ENCODE measurements around the gene CCNK. TPM values are rescaled to one million over a fixed set of nuclear protein-coding genes. Genes with fewer than 3 reads are reported as not detected.

CCNK gene
- 18.4 TPM for polyA plus RNA-seq (2012; ENCODE audit: insufficient read length, low read depth)

DNA sequence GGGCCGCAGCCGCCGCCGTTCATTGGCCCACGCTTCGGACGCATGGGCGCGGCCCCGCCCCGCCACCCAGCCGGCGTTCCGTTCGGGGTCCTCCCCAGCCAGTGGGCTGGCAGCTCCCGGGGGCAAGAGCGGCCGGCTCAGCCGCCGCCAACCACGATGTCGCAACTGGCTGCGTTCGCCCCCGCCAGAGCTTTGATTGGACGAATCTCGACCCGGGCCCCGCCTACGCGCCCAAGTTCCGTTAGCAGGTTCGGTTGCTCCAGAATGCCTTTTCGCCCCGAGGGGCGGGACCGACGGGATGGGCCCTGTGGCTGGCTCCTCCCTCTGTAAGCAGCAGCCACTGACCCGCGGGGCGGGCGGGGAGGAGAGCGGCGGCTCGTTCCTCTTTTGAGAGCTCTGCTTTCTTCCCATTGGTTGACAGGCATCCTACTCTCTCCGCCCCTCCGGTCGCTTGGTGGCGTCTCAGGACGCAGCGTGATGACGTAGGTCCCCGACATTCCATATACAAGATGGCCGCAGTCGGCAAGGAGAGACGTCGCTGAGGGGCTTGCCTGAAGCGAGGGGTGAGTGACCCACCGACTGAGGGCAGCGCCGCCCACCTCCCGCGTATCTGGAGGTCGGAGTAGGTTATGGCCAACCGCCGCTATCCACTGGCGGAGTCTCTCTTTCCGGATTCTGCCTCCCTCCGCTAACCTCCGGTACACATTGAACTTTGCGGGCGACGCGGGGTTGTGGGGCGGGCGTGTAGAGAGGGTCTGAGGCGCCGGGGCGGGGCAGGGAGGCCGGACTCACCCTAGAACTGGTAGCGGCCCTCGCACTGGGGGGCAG, at the start of gene CCNK:
Gene CCNK, plus strand, starts transcription at position 493 of the 828 bp plus-strand sequence. CDS start 11,269 bp downstream, outside the sequence.
- TF ChIP-seq, protein P1, sequence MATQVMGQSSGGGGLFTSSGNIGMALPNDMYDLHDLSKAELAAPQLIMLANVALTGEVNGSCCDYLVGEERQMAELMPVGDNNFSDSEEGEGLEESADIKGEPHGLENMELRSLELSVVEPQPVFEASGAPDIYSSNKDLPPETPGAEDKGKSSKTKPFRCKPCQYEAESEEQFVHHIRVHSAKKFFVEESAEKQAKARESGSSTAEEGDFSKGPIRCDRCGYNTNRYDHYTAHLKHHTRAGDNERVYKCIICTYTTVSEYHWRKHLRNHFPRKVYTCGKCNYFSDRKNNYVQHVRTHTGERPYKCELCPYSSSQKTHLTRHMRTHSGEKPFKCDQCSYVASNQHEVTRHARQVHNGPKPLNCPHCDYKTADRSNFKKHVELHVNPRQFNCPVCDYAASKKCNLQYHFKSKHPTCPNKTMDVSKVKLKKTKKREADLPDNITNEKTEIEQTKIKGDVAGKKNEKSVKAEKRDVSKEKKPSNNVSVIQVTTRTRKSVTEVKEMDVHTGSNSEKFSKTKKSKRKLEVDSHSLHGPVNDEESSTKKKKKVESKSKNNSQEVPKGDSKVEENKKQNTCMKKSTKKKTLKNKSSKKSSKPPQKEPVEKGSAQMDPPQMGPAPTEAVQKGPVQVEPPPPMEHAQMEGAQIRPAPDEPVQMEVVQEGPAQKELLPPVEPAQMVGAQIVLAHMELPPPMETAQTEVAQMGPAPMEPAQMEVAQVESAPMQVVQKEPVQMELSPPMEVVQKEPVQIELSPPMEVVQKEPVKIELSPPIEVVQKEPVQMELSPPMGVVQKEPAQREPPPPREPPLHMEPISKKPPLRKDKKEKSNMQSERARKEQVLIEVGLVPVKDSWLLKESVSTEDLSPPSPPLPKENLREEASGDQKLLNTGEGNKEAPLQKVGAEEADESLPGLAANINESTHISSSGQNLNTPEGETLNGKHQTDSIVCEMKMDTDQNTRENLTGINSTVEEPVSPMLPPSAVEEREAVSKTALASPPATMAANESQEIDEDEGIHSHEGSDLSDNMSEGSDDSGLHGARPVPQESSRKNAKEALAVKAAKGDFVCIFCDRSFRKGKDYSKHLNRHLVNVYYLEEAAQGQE (IDR thresholded peaks at IDR 0.05; ENCODE audit: insufficient read depth in 1 of 2, low read depth in 2 of 2, low read length in 2 of 2) = no peak
- peak; percentile 72; the same call in 1 of the 2 replicates for TF ChIP-seq POLR2AphosphoS5 (IDR thresholded peaks at IDR 0.05; ENCODE audit: low read depth, low read length)
- no peak for TF ChIP-seq SIN3A (IDR thresholded peaks at IDR 0.05; ENCODE audit: borderline replicate concordance, insufficient read depth, low read length)
- peak; percentile 69; the same call in 1 of the 2 replicates for TF ChIP-seq TAF1 (IDR thresholded peaks at IDR 0.05; ENCODE audit: borderline replicate concordance, insufficient read depth, low read length)

DNA sequence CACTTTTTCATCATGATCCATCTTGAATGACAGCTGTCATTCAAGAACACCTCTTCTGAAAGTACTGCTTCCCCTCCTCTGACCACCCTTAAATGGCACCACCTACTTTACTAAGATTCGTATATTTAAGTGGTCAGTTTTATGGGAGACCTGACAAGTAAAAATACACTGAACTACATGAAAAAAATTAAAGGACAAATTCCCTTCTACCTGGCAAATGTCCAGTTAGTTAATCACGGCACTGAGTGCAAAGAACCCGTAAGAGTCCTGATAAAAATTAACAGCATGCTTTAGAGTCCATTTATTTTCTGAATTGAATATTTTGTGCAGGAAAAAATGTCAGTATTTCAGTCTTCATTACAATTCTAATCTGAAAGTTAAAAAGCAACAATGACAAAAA, 49.2 kb upstream of the CCNK start:
- TF ChIP-seq SIN3A (IDR thresholded peaks at IDR 0.05; ENCODE audit: borderline replicate concordance, insufficient read depth, low read length) = no peak
- no peak for TF ChIP-seq POLR2AphosphoS5 (IDR thresholded peaks at IDR 0.05; ENCODE audit: low read depth, low read length)
- TF ChIP-seq, protein P1 (IDR thresholded peaks at IDR 0.05; ENCODE audit: insufficient read depth in 1 of 2, low read depth in 2 of 2, low read length in 2 of 2) = no peak
- TF ChIP-seq FOXP2 (optimal IDR thresholded peaks at IDR 0.05; ENCODE audit: borderline replicate concordance, extremely low read depth, extremely low read length, insufficient read depth) = no peak
- no peak for TF ChIP-seq TAF1 (IDR thresholded peaks at IDR 0.05; ENCODE audit: borderline replicate concordance, insufficient read depth, low read length)

DNA sequence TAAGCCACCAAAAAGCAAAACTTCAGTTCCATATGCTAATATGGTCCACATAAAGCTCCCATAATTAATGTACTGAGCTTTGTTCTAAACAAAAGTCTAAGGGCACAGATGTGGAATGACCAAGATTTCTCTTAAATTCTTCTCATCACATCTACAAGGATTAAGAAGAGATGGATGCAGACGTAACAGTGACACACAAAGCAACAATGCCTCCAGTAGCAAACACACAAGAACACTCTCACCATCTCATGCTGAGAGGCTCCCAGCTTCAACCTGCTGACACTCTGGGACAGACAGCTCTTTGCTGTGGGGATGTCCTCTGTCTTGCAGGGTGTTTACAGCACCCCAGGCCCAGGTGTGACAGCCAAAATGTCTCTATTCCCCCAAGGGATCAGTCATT, 48.7 kb upstream of the CCNK start:
- TF ChIP-seq TAF1 (IDR thresholded peaks at IDR 0.05; ENCODE audit: borderline replicate concordance, insufficient read depth, low read length) = no peak
- no peak for TF ChIP-seq POLR2AphosphoS5 (IDR thresholded peaks at IDR 0.05; ENCODE audit: low read depth, low read length)
- TF ChIP-seq SIN3A (IDR thresholded peaks at IDR 0.05; ENCODE audit: borderline replicate concordance, insufficient read depth, low read length) = no peak
- no peak for TF ChIP-seq FOXP2 (optimal IDR thresholded peaks at IDR 0.05; ENCODE audit: borderline replicate concordance, extremely low read depth, extremely low read length, insufficient read depth)
- TF ChIP-seq, protein P1 (IDR thresholded peaks at IDR 0.05; ENCODE audit: insufficient read depth in 1 of 2, low read depth in 2 of 2, low read length in 2 of 2) = no peak

DNA sequence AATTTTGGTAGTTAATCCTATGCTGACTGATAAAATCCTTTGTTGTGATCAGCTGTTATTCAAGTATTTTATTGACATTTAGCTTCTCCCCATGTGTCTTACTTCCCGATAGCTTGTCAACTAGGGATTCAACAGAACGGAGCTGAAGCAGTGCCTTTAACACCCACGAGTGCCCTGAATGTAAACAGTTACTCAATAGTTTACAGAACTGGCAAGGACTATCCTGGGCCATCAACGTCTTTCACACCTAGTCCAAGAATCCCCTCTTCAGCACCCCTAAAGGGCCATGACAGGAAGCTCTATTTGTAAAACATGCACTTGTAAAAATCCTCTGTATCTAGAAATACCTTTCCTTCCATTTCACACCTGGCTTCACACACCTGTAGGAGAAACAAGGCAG, 45.9 kb upstream of the CCNK start:
- TF ChIP-seq, protein P1 (IDR thresholded peaks at IDR 0.05; ENCODE audit: insufficient read depth in 1 of 2, low read depth in 2 of 2, low read length in 2 of 2) = no peak
- TF ChIP-seq TAF1 (IDR thresholded peaks at IDR 0.05; ENCODE audit: borderline replicate concordance, insufficient read depth, low read length) = no peak
- TF ChIP-seq FOXP2 (optimal IDR thresholded peaks at IDR 0.05; ENCODE audit: borderline replicate concordance, extremely low read depth, extremely low read length, insufficient read depth) = no peak
- no peak for TF ChIP-seq SIN3A (IDR thresholded peaks at IDR 0.05; ENCODE audit: borderline replicate concordance, insufficient read depth, low read length)
- no peak for TF ChIP-seq POLR2AphosphoS5 (IDR thresholded peaks at IDR 0.05; ENCODE audit: low read depth, low read length)

All from PFSK-1 (cell line).